C4-2B (cell line): ENCODE data around the gene CD2BP2.

Experiments used
- ZFX ChIP-seq: fragments of 450-650 bp; IDR thresholded peaks from 2 replicates; pipeline ENCODE4 v1.6.1; 2017
- TF ChIP-seq, protein P1 (sequence below): fragments of 450-650 bp; conservative IDR thresholded peaks from 2 replicates; pipeline ENCODE4 v1.5.1; 2017; ENCODE audit warnings: mild to moderate bottlenecking

GRCh38 chr16:30401768-30402425, 46.8 kb upstream of the CD2BP2 start:
- TF ChIP-seq, protein P1, sequence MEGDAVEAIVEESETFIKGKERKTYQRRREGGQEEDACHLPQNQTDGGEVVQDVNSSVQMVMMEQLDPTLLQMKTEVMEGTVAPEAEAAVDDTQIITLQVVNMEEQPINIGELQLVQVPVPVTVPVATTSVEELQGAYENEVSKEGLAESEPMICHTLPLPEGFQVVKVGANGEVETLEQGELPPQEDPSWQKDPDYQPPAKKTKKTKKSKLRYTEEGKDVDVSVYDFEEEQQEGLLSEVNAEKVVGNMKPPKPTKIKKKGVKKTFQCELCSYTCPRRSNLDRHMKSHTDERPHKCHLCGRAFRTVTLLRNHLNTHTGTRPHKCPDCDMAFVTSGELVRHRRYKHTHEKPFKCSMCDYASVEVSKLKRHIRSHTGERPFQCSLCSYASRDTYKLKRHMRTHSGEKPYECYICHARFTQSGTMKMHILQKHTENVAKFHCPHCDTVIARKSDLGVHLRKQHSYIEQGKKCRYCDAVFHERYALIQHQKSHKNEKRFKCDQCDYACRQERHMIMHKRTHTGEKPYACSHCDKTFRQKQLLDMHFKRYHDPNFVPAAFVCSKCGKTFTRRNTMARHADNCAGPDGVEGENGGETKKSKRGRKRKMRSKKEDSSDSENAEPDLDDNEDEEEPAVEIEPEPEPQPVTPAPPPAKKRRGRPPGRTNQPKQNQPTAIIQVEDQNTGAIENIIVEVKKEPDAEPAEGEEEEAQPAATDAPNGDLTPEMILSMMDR, result no peak
- no peak for TF ChIP-seq ZFX
